GM19043 (cell line): ENCODE results near the gene KRT75.
"Not testable (repeated sequence)": the region's sequence is repeated elsewhere in the genome, so short reads cannot be mapped to it uniquely, and the experiment has no call there.

ENCODE experiments used
- ATAC-seq: cut with Tn5 transposase; IDR thresholded peaks from one replicate; pipeline ENCODE4 v1.9.1; 2021; ENCODE audit warnings: low read depth; ENCODE audit not compliant: unreplicated experiment

Gene KRT75

DNA sequence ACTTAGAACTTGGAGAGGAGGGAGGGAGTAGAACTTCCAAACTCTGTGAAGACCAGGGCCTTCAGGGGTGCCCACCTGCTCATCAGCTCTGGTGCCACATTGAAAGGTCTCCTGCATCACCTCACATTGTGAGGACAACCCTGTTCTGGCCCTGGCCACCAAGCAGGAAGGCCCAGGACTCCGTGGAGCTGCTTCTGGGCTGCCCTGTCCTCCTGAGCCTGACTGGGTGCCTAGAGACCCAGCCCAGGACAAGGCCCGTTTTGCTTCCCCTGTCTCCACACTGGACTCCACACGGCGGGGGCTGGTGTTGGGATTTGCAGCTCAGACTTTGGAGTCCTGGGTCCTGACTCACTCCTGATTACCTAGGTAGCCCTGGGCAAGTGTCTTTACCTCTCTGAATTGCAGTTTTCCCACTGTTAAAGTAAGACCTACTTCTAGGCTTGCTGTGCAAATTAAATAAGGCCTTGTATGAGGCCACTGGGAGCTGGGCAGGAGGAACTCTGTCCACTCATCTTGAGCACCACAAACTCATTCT is 15.5 kb downstream of the KRT75 start:
- ATAC-seq: no peak

DNA sequence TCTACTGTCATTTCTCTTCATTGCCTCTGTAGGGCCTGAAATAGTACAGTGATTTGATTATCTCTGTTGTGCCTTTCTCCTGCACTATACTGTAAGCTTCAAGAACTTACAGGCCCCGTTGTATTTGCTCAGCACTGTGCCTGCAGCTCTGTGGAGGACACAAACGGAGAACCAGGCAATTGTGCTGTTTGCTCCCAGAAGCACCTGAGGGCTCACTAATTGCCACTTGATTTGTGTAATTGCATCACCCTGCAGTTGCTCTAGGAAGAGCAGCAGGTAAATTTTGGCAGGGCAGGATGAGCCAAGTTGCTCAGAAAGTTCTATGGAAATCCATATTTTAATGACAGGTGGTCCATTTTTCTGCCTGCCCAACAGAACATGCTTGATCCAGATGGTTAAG is 16.4 kb downstream of the KRT75 start:
- no peak for ATAC-seq

DNA sequence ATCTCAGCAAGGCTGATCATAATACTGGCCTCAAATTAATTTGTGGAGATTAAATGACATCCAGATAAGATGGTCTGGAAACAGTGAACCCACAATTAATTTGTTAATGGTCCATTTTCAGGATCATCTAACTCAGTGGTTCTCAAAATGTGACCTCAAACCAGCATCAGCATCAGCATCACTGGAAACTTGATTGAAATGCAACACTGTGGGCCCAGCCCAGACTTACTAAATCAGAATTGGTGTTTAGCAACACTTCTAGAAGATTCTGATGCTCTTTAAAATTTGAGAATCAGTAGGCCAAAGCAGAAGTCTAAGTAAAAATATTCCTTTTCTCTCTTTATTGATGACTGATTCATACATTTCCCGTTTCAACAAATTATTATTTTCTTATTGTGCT is 17.4 kb downstream of the KRT75 start:
- no peak for ATAC-seq

DNA sequence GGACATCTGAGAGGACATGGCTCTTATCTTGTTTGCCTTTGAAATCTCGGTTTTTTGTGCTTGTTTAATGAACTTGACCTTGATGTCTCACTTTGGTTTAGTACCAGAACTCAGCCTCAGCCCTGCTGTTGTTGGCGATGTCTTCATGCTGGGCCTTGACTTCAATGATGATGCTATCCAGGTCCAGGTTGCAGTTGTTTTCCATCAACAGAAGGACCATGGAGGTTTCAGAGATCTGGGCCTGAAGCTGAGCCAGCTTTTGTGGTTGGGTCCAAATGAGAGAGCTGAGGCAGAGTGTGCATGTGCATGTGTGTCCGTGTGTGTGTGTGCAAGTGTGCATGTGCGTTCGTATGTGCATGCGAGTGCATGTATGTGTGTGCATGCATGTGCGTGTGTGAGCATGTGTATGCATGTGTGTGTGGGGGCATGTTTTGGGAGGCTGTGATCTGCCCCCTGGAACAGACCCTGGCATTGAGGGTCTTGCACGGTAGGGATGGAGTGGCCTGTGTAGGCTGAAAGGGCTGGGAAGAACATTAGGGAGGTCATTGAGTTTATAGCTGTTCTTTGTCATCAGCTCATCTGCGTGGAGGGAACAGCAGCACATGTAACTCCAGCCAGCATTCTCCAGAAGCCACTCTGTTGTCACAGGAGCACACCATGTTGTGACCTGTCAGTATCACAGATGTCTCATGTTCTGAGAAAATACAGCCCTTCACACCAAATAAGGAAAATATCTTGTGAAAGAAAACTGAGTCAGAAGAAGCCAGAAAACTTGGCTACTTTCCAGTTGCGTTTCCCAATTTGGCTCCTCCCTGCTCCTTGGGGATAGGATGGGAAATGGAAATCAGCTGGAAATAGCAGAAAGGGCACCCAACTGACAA is 18.1 kb downstream of the KRT75 start:
- ATAC-seq: no peak

DNA sequence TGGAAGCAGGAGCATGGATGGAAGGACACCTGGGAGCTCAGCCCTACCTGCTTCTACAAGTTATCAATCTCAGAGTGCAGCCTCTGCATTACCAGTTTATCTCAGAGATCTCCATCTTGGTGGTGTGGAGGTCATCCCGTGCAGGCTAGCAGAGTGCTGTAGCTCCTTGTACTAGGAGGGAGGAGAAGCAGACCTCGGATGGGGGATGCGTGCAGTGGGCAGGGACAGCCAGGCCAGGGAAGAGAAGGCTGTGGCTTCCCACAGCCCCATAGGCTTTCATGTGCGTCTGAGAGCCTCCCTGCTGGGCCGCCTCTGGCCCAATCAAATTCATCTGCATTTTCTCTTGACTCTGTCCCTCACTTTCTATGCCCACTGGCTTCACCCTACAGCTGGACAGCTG is 19.2 kb downstream of the KRT75 start:
- no peak for ATAC-seq

DNA sequence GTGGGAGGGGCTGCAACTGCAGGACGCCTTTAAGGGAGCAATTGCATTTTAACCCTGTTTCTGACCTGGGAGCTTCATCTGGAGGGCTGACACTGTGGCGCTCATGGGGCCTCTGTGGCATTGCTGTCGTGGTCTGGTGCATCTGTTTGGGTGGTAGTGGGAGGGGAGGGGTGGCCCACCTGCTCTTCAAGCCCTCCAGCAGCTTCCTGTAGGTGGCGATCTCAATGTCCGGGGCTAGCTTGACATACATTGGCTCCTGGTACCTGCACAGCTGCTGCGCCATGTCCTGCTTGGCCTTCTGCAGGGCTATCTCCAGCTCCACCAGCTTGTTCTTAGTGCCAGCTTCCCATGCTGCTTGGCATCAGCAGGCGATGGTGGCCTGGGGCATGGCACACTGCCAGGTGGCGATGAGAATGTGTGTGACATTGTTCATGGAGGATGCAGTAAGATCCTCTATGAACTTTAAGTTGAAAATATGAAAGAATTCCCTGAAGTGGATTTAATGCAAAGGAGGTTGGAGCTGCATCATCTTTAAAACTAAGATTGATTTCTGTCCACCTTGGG is 20.3 kb downstream of the KRT75 start:
- no peak for ATAC-seq

DNA sequence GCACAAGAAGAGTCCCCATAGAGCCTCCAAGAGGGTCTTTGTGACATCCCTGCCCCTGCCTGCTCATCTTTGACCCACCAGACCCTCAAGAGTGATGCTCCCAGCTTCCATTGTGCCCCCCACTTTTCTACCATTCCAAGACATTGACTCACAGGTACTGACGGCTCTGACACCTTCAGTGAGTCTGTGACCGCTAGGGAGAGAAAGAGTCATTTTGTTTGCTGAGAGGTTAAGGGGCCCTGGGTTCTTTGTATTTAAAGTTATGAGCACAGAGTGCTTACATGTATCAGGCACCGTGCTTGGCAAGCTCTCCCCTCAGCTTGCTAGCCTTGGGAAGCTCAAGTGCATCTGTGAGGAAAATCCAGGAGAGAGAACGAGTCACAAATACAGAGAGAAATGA is 21.0 kb downstream of the KRT75 start:
- ATAC-seq: no peak

DNA sequence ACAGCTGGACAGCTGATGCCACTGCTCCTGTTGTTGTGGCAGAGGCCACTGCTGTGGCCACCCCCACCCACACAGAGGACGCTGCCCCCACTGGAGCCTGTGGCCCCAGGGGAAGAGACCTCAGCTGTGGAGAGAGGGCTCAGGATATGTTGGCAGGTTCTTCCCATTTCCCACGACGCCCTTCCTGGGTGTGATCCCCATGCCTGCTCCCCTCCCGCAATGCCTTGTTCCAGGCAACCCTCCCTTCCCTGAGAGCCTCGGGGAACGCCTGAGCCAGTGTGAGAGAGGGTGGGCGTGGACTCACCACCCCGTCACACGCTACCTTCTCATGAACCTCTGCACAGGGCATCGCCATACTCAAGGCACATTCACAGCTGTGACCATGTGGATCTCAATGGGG is 22.4 kb downstream of the KRT75 start:
- ATAC-seq: no peak

DNA sequence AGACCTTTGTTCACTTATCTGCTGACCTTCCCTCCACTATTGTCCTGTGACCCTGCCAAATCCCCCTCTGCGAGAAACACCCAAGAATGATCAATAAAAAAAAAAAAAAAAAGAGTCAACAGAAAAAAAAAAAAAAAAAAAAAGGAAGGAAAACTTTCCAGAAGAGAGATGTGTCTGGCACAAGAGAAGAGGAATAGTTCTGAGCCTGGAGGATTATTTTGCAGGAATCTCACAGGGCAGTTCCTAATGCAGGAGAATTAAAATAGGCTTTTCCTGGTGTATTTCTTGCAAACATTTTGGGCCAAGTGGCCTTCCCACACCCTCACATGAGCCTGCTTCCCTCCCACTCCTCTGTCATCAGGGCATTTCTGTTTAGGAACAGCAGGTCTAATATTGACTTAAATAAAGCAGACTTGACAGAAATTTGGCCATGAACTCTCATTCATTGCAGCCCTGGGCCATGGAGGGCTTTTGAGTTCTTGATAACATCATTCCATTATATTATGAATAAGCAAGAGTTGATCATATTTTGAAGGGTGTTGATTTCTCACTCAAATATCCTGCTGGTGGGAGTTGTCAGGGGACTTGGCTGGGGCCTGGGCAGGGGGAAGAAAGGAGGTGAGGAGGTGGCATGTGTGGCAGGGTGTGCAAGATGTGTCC is 23.5 kb downstream of the KRT75 start:
- not testable (repeated sequence) for ATAC-seq

DNA sequence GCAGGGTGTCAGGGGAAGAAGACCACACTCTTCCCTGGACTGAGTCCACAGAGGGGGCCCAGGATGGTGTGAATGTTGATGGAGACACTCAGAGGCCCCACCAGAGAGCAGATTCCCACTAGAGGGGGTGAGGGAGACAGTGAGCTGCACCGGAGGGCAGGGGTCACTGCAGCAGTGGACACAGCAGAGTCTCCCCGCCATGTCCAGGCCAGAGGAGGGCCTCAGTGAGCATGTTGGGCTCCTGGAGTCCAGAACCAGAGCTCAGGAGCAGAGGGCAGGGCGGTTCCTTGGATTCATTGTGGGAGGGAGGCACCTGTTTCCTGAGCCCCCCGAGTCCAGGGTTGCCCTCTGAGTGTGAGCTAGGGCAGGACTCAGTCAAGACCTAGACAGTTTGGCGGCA is 26.3 kb downstream of the KRT75 start:
- no peak for ATAC-seq

DNA sequence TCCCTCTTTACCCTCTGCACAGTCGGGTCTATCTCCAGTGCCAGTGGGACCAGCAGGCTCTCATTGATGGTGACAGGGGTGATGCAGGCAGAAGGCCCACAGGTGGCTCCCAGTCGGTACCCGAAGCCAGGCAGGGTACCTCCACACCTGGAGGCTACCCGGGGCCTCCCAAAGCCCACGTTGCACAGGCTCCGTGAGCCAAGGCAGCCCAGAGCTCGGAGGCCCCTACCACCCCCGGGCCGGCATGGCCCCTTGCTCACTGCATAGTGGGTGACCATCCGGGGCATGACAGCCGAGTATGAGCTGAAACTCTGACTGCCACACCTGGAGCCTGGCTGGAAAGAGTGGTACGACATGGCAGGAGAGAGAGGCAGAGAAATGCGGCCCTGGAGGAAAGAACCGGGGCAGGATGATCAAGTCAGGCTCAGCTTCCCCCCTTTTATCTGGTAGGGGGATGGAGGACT is 28.2 kb downstream of the KRT75 start, which contains the start of gene KRT82:
Gene KRT82, minus strand, starts transcription at position 414 of the 464 bp plus-strand sequence. Its CDS starts 58 bp downstream, at position 356.
- no peak for ATAC-seq

DNA sequence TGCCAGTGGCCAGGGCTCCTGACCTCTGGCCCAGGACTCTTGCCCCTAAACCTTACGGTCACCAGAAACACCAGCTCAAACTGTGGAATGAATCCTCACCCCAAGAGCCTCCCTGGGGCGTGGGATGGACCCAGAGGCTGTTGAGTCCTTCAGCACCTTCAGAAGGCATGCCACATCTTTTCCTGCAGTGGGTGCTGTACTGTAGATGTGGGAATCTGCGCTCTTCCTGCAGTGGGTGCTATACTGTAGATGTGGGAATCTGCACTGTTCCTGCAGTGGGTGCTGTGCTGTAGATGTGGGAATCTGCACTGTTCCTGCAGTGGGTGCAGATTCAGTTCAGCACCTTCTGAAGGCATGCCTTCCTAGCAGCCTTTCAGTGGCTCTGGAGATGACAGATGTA is 29.2 kb downstream of the KRT75 start:
- no peak for ATAC-seq

DNA sequence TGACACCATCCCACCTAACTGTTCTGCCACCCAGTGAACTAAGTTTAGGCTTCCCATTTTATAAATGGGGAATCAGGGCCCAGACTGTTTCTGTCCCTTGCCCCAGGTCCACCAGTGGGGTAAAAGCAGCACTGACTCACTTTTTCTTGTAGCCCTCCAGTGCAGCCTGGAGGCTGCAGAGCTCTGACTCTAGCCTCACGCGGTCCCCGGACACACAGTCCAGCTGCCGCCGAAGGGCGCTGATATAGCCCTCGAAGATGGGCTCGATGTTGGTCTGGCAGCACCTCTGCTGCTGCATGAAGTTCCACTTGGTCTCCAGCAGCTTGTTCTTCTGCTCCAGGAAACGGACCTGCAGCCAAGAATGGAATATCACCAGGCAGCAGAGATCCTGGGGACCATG is 30.6 kb downstream of the KRT75 start:
- ATAC-seq: no peak

DNA sequence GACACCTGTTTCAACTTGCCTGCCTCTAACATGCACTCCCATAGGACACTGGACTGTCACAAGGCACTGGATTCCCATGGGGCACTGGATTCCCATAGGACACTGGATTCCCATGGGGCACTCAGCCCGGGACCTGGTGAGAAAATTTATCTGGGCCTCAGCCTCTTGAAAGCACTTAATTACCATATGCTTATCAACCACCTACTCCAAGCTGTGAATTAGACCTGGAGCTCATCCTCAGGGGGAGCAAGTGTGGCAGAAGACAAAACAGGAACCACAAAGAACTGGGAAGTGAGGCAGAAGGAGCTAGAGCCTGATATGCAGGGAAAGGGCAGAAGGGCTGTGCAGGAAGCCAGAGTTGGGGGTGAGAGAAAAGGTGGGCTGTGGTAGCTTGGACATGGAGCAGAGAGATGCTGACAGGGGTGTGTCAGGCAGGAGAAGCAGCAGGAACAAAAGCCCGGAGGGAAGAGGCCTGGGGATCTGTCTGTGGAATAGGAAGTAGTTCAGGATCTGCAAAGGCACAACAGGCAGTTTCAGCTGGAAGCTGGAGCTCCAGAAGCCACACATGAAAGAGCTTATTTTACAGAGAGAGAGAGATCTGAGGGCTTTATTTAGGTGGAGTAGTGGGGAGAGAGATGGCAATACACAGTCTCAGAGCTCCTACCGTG is 31.2 kb downstream of the KRT75 start:
- ATAC-seq: no peak

DNA sequence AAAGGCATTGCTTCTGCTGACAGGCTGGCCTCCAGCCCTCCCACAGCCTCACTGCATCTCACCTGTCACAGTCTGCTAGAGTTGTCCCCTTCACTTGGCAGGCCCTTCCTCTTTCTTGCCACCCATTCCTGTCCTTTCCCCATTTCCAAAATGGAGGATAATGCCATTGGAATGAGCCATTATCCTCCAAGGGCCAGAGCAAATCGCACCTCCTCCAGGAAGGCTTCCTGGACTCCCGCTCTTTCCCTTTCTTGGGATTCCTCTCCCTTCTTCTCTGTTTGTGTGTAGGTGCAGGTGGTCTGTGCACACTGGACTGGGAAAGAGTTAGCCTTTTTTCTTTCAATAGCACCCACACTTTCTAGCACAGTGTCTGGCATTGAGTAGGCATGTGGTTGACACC is 31.8 kb downstream of the KRT75 start:
- no peak for ATAC-seq

DNA sequence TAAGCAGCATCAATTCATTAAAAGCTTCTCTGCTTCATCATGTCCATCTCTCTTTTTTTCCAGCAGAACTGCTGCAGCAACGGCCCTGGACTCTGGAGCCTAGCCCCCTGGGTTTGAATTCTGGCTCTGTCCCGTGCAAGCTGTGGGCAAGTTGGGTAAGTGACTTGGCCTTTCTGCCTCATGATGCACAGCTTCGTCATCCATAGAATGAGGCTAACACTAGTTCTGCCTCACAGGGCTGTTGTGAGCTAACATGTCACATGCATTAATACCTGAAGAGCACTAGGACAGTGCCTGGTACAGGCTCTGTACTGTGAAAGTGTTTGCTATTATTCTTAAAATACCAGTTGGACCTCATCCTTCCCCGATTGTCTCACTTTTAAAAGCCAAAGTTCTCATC is 32.2 kb downstream of the KRT75 start:
- no peak for ATAC-seq

DNA sequence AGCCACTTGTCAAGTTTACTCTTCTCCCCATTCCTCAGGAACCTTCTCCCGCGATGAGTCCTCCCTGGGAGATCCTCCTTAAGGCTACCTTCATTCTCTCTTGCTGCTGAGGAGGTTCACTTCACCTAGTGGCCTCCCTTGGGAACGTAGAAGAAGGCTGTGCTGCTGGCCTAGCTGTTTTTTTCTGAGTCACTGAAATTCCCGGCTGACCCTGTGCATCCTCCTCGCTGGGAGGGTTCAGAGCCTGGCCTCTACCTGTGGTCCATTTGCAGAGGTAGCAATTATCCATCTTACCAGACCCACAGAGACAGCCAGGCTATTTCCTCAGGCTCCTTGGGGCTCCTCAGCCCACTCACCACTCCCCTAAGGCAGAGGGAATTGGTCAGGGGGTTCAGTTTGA is 32.6 kb downstream of the KRT75 start:
- no peak for ATAC-seq

DNA sequence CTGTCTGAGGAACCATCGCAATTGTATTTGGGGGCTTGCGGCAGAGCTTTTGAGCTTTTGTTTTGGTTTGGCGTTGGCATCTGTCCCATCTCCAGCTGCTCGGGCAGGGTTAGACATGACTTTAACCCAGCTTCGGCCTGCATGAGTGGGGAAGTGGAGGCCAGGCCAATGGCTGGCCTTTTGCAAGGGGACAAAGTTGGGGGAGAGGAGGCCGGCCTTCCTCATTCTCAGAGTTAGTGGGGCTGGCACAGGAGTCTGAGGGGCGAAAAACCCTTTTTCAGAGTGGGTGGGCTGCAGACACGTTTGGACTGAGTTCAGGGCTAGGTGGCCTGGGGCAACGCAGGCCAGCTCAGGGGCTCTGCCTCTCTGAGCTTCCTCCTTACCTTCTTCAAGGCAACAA is 33.3 kb downstream of the KRT75 start:
- no peak for ATAC-seq

DNA sequence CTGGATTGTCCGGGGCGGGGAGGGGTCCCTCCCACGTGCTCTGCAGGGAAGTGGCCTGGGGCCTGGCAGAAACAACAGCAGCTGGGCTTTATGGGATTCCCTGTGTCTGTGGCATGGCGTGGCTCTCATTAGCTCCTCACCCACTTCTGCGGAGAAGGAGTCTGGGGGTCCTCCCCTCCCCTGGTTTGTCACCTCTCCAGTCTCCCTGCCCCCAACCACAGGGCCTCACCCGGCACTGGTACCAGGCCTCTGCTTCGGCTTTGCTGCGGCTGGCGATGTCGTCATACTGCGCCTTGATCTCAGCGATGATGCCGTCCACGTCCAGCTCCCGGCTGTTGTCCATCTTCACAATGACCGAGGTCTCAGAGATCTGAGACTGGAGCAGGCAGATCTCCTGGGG is 34.4 kb downstream of the KRT75 start:
- no peak for ATAC-seq

DNA sequence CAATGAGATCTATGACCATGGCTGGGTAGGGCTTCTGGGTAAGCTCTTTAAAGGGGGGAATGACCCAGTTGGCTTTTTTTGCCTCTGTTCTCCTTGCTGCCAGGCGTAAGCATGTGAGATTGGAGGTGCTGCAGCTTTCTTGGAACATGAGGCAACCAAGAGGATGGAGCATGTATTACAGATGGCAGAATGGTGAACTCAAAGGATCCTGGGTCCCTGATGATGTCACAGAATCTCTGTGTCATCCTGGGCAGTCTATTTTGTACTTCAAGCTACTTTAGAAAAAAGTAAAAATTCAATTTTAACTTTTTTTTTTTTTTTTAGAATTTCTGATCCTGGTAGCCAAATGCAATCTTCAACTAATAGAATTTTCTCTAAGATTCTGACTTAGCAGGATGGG is 36.0 kb downstream of the KRT75 start:
- ATAC-seq: no peak

DNA sequence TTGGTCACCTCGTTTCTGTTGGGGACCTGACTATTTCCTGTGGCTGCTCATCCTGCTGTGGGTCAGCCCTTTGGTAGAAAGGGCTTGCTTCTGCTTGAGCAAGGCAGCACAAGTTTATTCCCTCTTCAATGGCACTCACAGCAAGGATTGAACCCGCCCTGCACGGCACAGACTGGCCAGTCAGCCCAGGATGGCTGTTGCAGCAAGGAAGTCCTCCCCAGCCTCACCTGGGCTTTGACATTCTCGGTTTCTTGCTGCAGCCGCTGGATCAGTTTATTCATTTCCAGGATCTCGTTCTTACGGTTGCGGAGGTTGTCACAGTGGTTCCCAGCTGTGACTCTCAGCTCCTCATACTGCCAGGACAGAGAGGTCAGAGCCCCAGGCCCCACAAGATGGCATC is 37.5 kb downstream of the KRT75 start:
- ATAC-seq: no peak
